ENCODE data around the gene LHFPL4.
"Not testable (repeated sequence)": the region's sequence is repeated elsewhere in the genome, so short reads cannot be mapped to it uniquely, and the experiment has no call there.

The LHFPL4 gene

GRCh38 chr3:9553021-9553947, at the start of gene LHFPL4:
LHFPL4 (minus strand) TSS chr3:9553822; CDS start chr3:9552679, 1,143 bp downstream.
- no peak for DNase-seq

- DNase-seq: no peak
These were observed 49.0 kb upstream of the LHFPL4 start for GRCh38 chr3:9602620-9603019.

GRCh38 chr3:9601006-9601581, 47.5 kb upstream of the LHFPL4 start:
- not testable (repeated sequence) for DNase-seq

GRCh38 chr3:9600597-9600996, 47.0 kb upstream of the LHFPL4 start:
- DNase-seq: peak; percentile 60

- DNase-seq: no peak
These were observed 45.3 kb upstream of the LHFPL4 start for GRCh38 chr3:9598783-9599387.

GRCh38 chr3:9595877-9596276, 42.3 kb upstream of the LHFPL4 start:
- DNase-seq: no peak

- not testable (repeated sequence) for DNase-seq
These were observed 38.2 kb upstream of the LHFPL4 start for GRCh38 chr3:9591781-9592180.

GRCh38 chr3:9590282-9590791, 36.7 kb upstream of the LHFPL4 start:
- no peak for DNase-seq

- DNase-seq: no peak
These were observed 30.2 kb upstream of the LHFPL4 start for GRCh38 chr3:9583792-9584191.

GRCh38 chr3:9583371-9583770, 29.7 kb upstream of the LHFPL4 start:
- no peak for DNase-seq

- no peak for DNase-seq
These were observed 28.7 kb upstream of the LHFPL4 start for GRCh38 chr3:9582332-9582731.

GRCh38 chr3:9581742-9582141, 28.1 kb upstream of the LHFPL4 start:
- no peak for DNase-seq

GRCh38 chr3:9569054-9569453, 15.4 kb upstream of the LHFPL4 start:
- DNase-seq: no peak

- no peak for DNase-seq
These were observed 11.7 kb upstream of the LHFPL4 start for GRCh38 chr3:9565316-9565715.

GRCh38 chr3:9563851-9564250, 10.2 kb upstream of the LHFPL4 start:
- DNase-seq: no peak

- not testable (repeated sequence) for DNase-seq
These were observed 6.4 kb upstream of the LHFPL4 start for GRCh38 chr3:9560056-9560455.

GRCh38 chr3:9553948-9554513, 409 bp upstream of the LHFPL4 start:
- DNase-seq: no peak

GRCh38 chr3:9552252-9552999, 1.2 kb downstream of the LHFPL4 start:
- DNase-seq: peak; percentile 58

- DNase-seq: no peak
These were observed 2.6 kb downstream of the LHFPL4 start for GRCh38 chr3:9550999-9551398.

GRCh38 chr3:9549600-9549999, 4.0 kb downstream of the LHFPL4 start:
- no peak for DNase-seq

- DNase-seq: no peak
These were observed 4.6 kb downstream of the LHFPL4 start for GRCh38 chr3:9548991-9549390.

GRCh38 chr3:9542182-9542581, 11.4 kb downstream of the LHFPL4 start:
- DNase-seq: no peak

- no peak for DNase-seq
These were observed 17.4 kb downstream of the LHFPL4 start for GRCh38 chr3:9536212-9536611.

Measured in RPMI8226 (cell line).